GM18499 (cell line): ENCODE results near the gene TMEM109.

ENCODE experiments used
- ATAC-seq: cut with Tn5 transposase; IDR thresholded peaks from one replicate; pipeline ENCODE4 v1.9.1; 2021; ENCODE audit warnings: moderate number of reproducible peaks; ENCODE audit not compliant: insufficient read depth, unreplicated experiment

Gene TMEM109

DNA sequence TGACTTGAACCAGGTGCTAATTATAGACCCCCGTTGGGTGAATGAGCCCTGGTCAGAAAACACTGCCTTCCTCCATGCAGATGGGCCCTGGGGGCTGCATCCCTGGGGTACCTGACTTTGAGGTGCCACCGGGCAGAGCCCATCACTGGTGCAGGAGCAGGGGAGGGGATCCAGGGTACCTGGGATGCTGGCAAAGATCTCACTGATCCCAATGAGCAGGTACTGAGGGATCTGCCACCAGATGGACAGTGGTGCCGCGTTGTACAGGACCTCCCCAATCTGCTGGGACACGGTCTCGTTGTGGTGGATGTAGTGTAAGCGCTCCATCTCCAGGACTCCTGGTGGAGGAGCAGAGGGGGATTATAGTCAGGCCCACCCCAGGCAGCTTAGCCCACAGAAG is 25.3 kb downstream of the TMEM109 start:
- no peak for ATAC-seq

DNA sequence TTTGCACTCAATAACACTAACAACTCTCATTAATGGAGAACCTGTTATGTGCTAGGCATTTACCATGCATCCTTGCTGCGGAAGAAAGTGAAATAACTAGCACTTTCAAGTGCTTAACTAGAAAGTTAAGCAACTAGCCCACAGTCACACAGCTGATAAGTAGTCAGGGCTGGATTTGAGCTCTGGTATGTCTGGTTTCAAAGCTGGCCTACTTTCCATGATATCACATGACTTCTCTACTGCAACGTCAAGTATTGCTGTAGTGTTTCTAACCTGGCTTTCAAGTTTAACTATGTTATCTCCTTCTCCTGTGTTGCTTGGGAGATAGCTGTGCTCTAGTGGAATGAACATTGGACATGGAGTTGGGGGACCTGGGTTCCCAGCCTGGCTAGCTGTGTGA is 25.9 kb downstream of the TMEM109 start:
- no peak for ATAC-seq

DNA sequence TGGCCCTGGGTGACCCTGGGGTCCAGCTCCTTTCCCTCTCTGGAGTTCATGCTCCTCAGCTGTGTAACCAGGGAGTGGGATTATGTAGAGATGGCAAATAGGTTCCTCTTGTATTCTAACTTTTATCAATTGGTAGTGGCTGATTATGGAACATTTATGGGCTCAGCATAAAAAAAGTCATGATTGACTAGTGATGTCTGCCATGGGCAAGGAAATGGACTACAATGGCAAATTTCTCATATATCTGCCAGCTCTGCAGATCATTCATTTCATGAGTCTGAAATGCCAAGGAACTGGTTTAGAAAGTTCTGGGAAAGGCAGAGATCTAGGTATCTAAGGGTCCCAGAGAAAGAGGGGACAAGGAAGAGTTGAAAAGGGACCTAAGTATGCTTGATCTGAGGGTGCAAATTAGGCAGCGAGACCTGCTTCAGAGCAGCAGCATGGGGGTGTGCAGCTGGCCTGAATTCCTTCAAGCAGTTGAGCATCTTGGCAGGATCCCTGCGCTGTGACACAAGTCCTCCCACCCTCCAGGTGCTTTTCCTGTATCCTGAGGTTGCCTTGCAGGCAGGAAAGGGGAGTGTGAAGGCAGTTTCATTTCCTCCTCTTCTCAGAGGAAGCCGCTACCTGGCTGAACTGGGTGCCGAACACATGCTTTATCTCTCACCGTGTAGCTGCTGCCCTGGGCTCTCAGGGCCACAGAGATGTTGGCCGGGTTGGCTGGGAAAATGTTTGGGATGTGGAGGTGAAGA is 27.6 kb downstream of the TMEM109 start:
- no peak for ATAC-seq

DNA sequence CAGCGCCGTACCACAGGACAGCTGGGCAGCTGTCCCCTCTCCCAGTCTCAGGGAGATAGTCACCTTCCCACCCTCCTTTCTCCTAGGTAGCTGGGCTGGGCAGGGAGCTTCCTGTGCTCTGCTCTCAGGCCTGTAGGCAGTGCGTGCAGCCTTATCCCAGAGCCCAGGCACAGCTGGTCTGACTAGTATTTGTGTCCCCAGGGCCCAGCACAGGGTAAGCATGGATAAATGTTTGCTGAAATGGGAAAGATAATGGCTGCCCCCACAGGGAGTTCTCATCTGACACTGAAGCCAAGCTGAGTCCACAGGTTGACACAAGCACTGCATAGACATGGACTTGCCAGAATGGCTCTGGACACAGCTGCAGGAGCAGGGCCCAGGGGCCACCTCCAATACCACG is 28.3 kb downstream of the TMEM109 start:
- no peak for ATAC-seq

DNA sequence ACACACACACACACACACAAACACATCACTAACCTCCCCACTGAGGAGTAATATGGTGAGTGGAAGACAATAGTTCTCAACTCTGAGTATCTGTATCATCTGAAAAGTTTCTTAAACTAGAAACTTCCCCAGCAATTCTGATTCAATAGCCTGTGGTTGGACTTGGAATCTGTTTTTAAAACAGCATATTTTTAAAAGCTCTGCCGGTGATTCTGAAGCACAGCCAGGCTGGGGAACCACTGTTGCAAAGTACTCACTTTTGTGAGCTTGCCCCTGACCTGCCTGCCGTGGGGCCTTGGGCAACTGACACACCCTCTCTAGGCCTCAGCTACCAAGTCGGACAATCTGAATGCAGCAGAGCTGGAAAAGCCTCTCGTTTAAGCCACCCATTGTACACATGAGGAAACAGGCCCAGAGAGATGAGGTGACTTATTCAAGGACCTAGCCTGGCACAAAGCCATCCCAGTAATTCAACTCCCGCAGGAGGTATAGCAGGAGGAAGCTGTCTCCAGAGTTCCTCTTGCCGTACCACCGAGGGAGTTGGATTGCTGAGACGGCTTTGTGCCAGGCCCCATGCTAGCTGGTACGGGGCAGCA is 29.1 kb downstream of the TMEM109 start:
- no peak for ATAC-seq

DNA sequence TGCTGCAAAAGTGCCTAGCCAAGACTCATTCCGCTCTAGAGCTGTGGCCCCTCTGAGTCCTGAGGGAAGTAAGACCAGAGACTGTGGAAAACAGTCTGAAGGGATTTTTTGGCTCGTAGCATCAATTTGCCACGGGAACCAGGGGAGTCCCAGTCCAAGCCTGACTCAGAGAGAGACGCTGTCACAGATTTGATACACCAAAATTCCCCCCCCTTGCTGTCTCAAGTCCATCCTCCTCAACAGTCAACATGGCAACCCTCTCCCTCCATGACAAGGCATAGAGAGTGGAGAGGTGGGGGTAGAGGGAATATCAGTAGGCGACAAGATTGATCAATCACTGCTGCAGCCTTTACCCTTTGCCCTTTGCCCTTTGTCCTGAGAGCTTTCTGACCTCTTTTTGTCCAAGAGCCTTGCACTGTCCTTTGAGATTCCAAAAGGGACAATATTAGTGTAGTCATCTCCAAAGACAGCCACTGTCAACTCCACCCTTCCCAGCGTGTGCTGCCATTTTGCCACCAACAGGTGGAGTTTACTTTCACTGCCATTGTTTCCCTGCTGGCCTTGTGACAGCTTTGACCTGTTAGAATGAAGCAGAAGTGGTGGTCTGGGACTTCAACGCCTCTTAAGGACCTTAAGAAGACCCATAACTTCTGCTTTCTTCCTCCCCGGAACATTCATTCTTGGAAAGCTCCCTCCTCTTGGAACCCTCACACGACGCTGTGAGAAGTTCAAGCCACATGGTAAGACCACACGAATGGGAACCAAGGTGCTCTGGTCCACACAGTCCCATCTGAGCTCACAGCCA is 30.7 kb downstream of the TMEM109 start:
- no peak for ATAC-seq

DNA sequence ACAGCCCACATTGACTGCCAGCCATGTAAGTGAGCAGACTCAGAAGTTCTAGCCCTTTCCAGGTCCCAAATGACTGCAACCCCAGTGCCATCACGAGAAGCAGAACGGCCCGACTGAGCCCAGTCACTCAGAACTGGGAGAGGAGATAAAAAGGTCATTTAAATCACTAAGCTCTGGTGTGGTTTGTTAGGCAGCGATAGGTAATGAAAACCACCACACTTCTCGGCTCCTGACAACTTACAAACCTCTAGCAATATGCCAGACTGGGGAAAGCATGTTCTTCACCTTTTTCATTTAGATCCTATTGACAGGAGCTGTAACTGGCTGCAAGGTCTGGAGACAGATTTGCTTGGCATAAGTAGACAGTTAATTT is 31.3 kb downstream of the TMEM109 start:
- ATAC-seq, result no peak

DNA sequence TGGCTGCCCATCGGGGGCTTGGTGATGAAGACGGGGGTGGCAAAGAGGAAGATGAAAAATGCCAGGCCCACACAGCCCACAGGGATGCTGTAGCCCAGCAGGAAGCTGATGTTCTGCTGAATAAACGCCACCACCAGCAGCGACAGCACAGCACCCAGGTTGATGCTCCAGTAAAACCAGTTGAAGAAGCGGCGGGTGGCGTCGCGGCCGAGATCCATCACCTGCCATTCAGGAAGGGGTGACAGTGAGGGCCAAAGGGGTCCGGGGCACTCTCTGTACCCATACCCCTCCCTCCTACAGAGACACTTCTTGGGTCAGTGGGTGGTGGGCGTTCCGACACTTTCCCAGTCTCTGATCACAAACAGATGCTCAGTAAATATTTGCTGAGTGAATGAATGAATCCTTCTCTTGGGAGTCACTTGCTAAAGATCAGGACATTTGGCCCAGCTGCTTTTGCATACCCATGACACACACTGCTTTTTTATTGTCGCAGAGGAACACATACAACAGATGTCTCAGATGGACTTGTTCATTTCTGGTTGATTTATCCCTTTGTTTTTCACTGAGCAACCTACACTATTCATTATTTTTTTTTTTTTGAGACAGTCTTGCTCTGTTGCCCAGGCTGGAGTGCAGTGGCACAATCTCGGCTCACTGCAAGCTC is 32.8 kb downstream of the TMEM109 start:
- no peak for ATAC-seq

DNA sequence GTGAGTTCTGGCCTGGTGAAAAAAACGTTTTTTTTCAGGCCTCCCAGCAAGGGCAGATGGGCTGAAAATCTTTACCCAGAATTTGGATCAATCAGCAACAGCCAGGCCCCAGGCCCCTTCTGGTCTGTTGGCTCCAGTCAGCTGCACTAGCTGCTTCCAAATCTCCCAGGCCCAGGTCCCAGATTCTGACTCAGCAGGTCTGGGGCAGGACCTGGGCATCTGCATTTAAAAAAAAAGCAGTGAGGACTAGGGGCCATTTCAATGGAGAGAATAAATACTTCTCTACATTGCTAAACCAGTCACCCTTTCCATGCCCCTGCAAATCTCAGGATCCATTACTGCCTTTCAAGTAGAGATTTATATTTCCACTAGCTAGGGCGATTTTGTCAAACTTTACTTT is 33.7 kb downstream of the TMEM109 start:
- ATAC-seq, result no peak

DNA sequence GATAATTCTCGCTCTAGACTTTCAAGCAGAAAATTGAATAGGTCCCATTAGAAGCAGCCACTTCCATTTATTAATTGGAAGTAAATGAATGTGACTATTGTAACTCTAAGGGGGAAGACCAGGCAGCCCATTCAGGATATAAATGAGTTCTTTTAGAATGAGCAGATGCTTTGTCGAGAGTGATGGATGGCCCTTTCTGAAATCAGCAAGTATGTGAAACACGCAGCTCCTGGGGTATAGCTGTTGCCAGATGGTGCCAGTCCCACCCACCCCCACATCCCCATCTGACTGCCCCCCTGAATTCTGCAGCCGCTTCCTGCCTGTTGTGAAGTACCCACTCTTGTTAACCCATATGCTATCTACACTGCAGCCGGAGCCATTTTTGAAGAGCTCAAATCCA is 34.3 kb downstream of the TMEM109 start:
- ATAC-seq, result no peak

DNA sequence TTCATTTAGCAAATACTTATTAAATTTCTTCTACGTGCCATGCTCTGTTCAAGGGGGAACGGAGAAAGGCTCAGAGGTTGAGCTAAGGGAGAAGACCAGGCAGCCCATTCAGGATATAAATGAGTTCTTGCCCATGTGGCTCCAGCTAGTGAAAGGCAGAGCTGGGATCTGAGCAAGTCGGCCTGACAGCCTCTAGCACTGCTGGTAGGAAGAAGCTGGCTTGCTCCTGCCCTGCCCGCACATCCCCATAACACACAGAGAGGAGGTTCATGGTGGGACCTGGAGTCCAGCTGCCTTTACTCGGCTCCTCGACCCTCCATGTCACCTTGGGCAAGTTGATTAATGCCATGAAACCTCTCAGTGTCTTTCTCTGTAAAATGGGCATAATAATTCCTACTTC is 36.1 kb downstream of the TMEM109 start:
- no peak for ATAC-seq

DNA sequence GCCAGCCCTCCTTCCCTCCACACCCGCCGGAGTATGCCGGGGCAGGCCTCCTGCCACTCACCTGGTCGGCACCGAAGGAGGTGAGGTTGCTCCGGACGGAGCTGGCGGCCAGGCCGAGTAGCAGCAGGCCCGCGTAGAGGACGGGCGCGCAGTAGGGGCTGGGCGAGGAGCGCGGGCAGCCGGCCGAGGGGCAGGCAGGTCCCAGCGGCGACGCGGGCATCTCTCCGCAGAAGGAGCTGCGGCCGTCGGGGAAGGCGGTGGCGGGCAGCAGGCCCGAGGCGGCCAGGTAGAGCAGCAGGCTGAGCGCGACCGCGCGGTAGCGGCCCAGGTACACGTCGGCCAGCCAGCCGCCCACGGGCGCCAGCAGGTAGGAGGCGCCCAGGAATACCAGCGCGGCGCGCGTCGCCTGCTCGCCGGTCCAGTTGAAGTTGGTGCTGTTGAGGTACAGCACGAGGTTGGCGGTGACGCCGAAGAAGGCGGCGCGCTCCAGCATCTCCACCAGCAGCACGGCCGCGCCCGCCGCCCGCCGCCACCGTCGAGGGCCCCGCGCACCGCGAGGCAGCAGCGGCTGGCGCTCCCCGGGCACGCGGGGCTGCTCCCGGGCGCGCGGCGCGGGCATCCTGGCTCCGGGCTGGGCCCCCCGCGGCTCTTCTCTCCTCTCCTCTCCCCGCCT is 37.1 kb downstream of the TMEM109 start:
- no peak for ATAC-seq

DNA sequence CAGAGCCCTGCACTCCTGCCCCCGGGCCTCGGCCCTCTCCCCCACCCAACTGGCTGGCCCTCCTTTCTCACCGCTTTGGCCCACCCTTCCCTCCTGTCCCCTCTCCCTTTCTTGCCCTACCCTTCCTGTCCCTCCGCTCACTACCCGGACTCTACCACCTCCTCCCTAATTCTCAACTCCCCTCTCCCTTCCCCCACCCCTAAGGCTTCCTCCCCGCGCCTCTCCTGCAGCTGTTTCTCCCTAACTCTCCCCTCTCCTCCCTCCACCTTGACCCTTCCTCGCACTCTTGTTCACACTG is 37.6 kb downstream of the TMEM109 start:
- no peak for ATAC-seq

DNA sequence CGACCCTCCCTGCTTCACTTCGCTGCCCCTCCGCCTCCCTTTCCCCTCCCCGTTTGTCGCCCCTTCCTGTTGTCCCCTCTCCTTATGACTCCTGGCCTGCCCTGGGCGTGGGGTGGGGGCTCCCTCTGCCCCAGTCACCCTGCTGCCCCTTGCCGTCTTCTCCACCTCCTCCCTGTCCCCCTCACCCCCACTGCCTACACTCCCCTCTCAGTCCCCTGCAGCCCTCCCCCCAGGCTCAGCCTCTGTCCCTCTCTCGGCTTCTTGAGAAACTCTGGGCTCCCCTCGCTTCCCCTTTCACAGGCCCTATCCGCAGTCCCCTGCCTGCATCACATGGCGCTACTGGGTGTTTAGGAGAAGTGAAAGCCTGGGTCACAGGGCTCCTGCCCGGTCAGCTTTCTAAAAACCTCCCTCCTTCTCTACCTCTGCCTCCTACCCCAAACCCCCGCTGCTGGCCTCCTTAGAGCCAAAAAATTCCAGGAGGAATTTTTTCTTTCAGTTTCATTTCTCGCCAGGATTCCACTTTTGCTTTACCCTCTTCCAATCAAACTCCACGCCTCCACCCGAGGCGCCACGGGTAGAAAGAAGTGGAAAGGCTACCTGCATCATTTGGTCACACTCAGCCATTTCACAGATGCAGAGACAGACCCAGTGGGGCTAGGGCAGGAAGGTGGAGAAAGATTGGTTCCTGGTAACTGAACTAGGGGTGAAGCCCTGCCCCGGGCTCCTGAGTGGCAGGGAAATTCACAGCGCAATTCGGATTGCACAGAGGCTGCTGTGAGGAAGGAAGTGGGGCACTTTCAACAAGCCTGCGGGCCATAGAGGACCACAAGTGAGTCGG is 38.2 kb downstream of the TMEM109 start, which contains the start of gene SLC15A3:
SLC15A3 (minus strand) TSS at position 273 of the 838 bp plus-strand sequence. CDS start 625 bp downstream, outside the sequence.
- ATAC-seq, result peak; percentile 28

DNA sequence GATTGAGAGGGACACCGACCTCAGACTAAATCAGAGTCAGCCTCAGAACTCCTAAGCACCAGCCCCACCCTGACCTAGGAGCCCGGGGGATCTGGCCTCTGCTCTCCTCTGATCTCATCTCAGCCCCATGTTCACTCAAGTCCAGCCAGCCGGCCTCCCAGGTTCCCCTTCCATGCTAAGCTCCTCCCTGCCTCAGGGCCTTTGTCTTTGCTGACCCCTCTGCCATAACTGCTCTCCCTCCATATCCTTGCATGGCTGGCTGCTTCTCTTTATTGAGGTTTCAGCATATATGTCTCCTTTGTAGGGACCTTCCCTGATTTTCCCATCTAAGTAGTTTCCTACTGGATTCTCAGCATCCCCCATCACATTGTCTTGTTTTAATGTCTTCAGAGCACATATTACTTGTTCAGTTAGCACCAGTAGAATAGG is 38.8 kb downstream of the TMEM109 start:
- no peak for ATAC-seq

DNA sequence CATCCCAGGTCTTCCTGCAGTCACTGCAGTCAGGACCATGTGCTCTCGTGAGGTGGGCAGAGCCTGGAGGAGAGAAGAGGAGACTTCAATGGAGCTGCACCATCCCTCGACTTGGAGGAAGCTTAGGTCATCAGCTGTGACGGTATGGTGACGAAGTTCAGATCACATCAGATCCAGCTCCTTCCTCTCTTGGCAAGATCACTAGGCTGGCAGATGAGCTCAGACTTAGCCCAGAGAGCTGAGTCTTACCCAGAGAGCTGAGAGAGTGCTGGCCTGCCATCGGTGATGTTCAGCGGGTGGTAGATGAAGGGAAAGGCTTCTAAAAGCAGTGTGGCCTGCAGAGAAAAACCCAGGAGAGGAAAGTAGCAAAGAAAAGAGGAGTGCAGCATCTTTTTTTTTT is 39.8 kb downstream of the TMEM109 start:
- no peak for ATAC-seq

DNA sequence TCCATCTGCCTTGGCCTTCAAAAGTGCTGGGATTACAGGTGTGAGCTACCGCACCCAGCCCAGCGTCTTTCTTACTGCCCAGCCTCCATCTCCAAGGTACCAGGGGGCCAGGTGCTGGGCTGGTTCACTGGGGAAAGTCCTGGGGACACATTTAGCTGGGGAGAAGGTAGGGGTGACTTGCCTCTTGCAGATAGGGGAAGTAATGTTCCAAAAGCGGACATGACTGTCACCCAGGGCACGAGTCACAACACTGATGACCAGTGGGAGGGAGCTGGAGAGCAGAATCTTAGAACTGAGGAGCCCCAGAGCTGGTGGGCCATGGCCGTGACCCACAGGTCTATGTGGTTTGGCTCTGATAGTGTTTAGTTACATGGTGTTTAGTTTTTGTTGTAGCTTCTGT is 40.5 kb downstream of the TMEM109 start:
- no peak for ATAC-seq

DNA sequence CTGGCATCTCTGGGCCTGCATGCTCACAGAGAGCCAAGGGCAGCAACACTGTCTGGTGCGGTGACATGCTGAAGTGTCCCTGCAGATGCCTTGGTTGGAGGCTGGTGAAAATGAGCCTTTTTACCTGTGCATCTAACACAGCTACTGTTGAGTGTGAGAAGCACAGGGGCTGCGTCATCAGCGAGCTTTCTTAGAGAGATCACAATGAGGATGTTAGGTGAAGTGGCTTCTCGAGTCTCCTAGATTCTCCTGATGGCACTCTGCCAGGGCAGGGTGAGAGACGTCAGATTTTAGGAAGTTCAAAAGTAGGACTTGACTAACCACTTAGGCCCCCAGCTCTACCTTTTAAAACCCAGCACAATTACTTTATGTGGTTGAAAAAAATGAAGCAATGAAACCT is 41.6 kb downstream of the TMEM109 start:
- no peak for ATAC-seq

DNA sequence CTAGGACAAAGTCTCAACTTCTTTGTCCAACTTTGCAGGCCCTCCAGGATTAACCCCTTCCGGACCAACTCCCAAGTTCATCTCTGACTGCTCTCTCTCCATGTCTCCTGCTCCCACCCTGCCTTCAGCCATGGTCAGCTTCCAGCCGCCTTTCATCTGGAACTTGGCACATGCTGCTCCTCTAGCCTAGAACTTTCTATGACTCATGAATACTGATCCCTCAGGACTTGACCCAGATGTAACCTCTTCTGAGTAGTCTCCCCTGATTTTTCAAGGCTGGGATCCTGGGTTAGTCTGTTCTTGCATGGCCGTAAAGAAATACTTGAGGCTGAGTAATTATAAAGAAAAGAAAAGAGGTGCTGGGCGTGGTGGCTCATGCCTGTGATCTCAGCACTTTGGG is 43.2 kb downstream of the TMEM109 start:
- ATAC-seq, result no peak

DNA sequence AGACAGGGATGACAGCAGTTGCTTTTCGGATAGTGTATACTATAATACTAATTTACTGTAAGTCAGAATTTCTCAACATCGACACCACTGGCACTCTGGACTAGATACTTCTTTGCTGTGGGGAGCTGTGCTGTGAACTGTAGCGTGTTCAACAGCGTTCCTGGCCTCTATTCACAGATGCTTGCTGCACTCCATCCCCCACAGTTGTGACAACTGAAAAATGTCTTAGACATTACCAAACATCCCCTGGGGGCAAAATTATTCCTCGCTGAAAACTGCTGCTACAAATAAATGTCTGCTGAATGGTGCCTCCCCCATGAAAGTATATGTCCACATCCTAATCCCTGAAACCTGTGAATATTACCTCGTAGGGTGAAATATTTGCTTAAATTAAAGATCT is 45.5 kb downstream of the TMEM109 start:
- ATAC-seq, result no peak
